IMR-90 (cell line): ENCODE results near the gene CDYL2. TPM values are rescaled to one million over a fixed set of nuclear protein-coding genes. Genes with fewer than 3 reads are reported as not detected.

ENCODE experiments used
- ATAC-seq: fragments of 200-7000 bp; cut with Tn5 transposase; 2 replicates; pipeline ENCODE4 v1.9.1; 2020; ENCODE audit warnings: low read depth, mild to moderate bottlenecking, moderate library complexity
- BruUV-seq: library from RNA; stranded (reverse); fragments of 400-500 nt; replicated peaks from 2 replicates; lab custom pipeline; 2021; lab: Mats Ljungman, UMichigan
- CTCF ChIA-PET: fragments of 300-600 bp; formaldehyde crosslinking; extraction: SDS; loops from one replicate; lab custom pipeline; 2021; ENCODE audit warnings: antibody characterized with exemption; lab: Yijun Ruan, JAX
- POLR2A ChIA-PET: fragments of 300-600 bp; sonication (Branson Sonifier 250); formaldehyde crosslinking; loops from one replicate; lab custom pipeline; 2022; ENCODE audit warnings: antibody characterized with exemption; ENCODE audit not compliant: unreplicated experiment; lab: Charles Lee
- DNase-seq: peaks from one replicate; pipeline ENCODE4 v3.0.0; 2013
- H2AFZ ChIP-seq: replicated peaks from 2 replicates; pipeline ENCODE3; 2013; ENCODE audit warnings: low read length, mild to moderate bottlenecking; ENCODE audit not compliant: poor library complexity
- H2AK5ac ChIP-seq: 2 replicates; pipeline ENCODE4 v1.6.1; 2013; ENCODE audit warnings: low read depth, low read length, inconsistent platforms
- H2AK9ac ChIP-seq: replicated peaks from 2 replicates; pipeline ENCODE3; 2013; ENCODE audit warnings: mild to moderate bottlenecking, low read depth, low read length, moderate library complexity; ENCODE audit not compliant: poor library complexity
- H2BK120ac ChIP-seq: 2 replicates; pipeline ENCODE4 v1.6.1; 2013; ENCODE audit warnings: low read depth, low read length, inconsistent platforms
- H2BK15ac ChIP-seq: 3 replicates; pipeline ENCODE4 v1.6.1; 2013; ENCODE audit warnings: low read depth, low read length, inconsistent platforms
- H2BK20ac ChIP-seq: 2 replicates; pipeline ENCODE4 v1.6.1; 2013; ENCODE audit warnings: low read depth, mild to moderate bottlenecking, inconsistent platforms, low read length, moderate library complexity
- H2BK5ac ChIP-seq: 2 replicates; pipeline ENCODE4 v1.6.1; 2013; ENCODE audit warnings: mild to moderate bottlenecking, low read depth, low read length, inconsistent platforms; ENCODE audit not compliant: poor library complexity, severe bottlenecking
- H3K14ac ChIP-seq: replicated peaks from 2 replicates; pipeline ENCODE4 v1.6.1; 2013; ENCODE audit warnings: low read depth, low read length, inconsistent platforms
- H3K18ac ChIP-seq: 2 replicates; pipeline ENCODE4 v1.6.1; 2013; ENCODE audit warnings: low read depth, low read length, control low read depth
- H3K23ac ChIP-seq: 2 replicates; pipeline ENCODE4 v1.6.1; 2013; ENCODE audit warnings: low read depth, low read length, inconsistent platforms
- H3K27ac ChIP-seq: 2 replicates; pipeline ENCODE4 v1.5.1; 2013; ENCODE audit warnings: mild to moderate bottlenecking, control low read depth, low read length; ENCODE audit not compliant: insufficient read depth
- H3K27me3 ChIP-seq: 2 replicates; pipeline ENCODE4 v1.6.1; 2013; ENCODE audit warnings: low read length; ENCODE audit not compliant: control insufficient read depth, insufficient read depth
- H3K36me3 ChIP-seq: 2 replicates; pipeline ENCODE4 v1.6.1; 2013; ENCODE audit warnings: low read length, mixed read lengths; ENCODE audit not compliant: control insufficient read depth, insufficient read depth
- H3K4ac ChIP-seq: 2 replicates; pipeline ENCODE4 v1.6.1; 2013; ENCODE audit warnings: low read depth, low read length, inconsistent platforms
- H3K4me1 ChIP-seq: 2 replicates; pipeline ENCODE4 v1.6.1; 2013; ENCODE audit warnings: low read length, mixed read lengths; ENCODE audit not compliant: control insufficient read depth, insufficient read depth
- H3K4me2 ChIP-seq: 2 replicates; pipeline ENCODE4 v1.6.1; 2013; ENCODE audit warnings: low read depth, mild to moderate bottlenecking, control low read depth, low read length, moderate library complexity
- H3K4me3 ChIP-seq: 2 replicates; pipeline ENCODE4 v1.5.1; 2013; ENCODE audit warnings: low read depth, mild to moderate bottlenecking, control low read depth, low read length, moderate library complexity; ENCODE audit not compliant: insufficient read depth
- H3K56ac ChIP-seq: 2 replicates; pipeline ENCODE4 v1.6.1; 2013; ENCODE audit warnings: low read length, inconsistent platforms; ENCODE audit not compliant: insufficient read depth; ENCODE audit errors: extremely low read depth
- H3K79me1 ChIP-seq, 2 experiments: 2 replicates each; pipeline ENCODE4 v1.6.1; 2013; ENCODE audit warnings: low read length in 2 of 2, inconsistent platforms in 1 of 2, low read depth in 1 of 2
- H3K9ac ChIP-seq: 2 replicates; pipeline ENCODE4 v1.6.1; 2013; ENCODE audit warnings: low read depth, low read length, control low read depth
- H3K9me1 ChIP-seq: 2 replicates; pipeline ENCODE4 v1.6.1; 2013; ENCODE audit warnings: low read length, inconsistent platforms; ENCODE audit not compliant: insufficient read depth
- H3K9me3 ChIP-seq: 2 replicates; pipeline ENCODE4 v1.6.1; 2013; ENCODE audit warnings: low read length; ENCODE audit not compliant: control insufficient read depth, insufficient read depth
- H4K20me1 ChIP-seq: 2 replicates; pipeline ENCODE4 v1.6.1; 2013; ENCODE audit warnings: low read length, inconsistent platforms; ENCODE audit not compliant: insufficient read depth
- H4K5ac ChIP-seq: 2 replicates; pipeline ENCODE4 v1.6.1; 2013; ENCODE audit warnings: mild to moderate bottlenecking, low read depth, low read length, control low read depth
- H4K8ac ChIP-seq, 2 experiments: 2 replicates each; pipeline ENCODE4 v1.6.1; 2013; ENCODE audit warnings: low read depth in 2 of 2, low read length in 2 of 2, control low read depth in 1 of 2, inconsistent platforms in 1 of 2
- H4K91ac ChIP-seq: 2 replicates; pipeline ENCODE4 v1.6.1; 2013; ENCODE audit warnings: low read depth, low read length, inconsistent platforms; ENCODE audit not compliant: insufficient read depth
- SMC3 ChIP-seq: fragments of 150-350 bp; IDR thresholded peaks from 2 replicates; pipeline ENCODE4 v1.6.1; 2016; ENCODE audit warnings: low read depth, mild to moderate bottlenecking, antibody characterized with exemption, low read length, moderate library complexity
- WGBS, 2 experiments: methylation state at CpG; one replicate each; pipeline versions ENCODE4 v1.1.5 to v1.1.7; 2013; ENCODE audit warnings: missing lambda C conversion rate in 2 of 2; ENCODE audit not compliant: insufficient read length in 1 of 2; ENCODE audit errors: extremely low coverage in 2 of 2; 5-methylcytosine and 5-hydroxymethylcytosine counted together
- dilution Hi-C: fragments of 300-500 bp; cut with HindIII; formaldehyde crosslinking; loops from one replicate; pipeline ENCODE4 v1.14.3; 2018; ENCODE audit warnings: low sequenced_read_pairs; ENCODE audit not compliant: unreplicated experiment
- in situ Hi-C: fragments of 300-500 bp; cut with MboI; formaldehyde crosslinking; loops from 3 replicates; pipeline ENCODE4 v1.14.3; 2019; ENCODE audit warnings: low sequenced_read_pairs, inconsistent platforms, mixed read lengths
- intact Hi-C: fragments of 100-400 bp; cut with micrococcal nuclease; formaldehyde crosslinking; loops from 2 replicates; pipeline ENCODE4 v1.10.0; 2022
- polyA plus RNA-seq, 3 experiments: library from polyadenylated mRNA; depleted of rRNA; stranded (reverse); fragments of >200 nt; gene quantifications; 2 replicates each; pipeline ENCODE4 v1.2.3, GENCODE V29; 2012; ENCODE audit warnings: low replicate concordance in 1 of 3
- total RNA-seq: library from RNA; depleted of rRNA; stranded (reverse); fragments of >200 nt; gene quantifications from 2 replicates; pipeline ENCODE4 v1.2.3, GENCODE V29; 2012

CDYL2 gene
- total and polyA plus RNA-seq, 2 of the 4 experiments (the other 2 are of a cell fraction) = 1.2 to 3.9 TPM

- H2BK20ac ChIP-seq = no peak overlapping the region
- peaks cover 0 to 7% of the 10 kb centered on the region in 2 experiments; a peak in 2 of 4 replicates for H3K79me1 ChIP-seq
- BruUV-seq = no TSS peak
- H2AK5ac ChIP-seq = no peak overlapping the region
- ATAC-seq = no peak
- H2BK5ac ChIP-seq = no peak overlapping the region
- no peak overlapping the region for H3K14ac ChIP-seq
- H2AFZ ChIP-seq = no peak overlapping the region
- no CpG with 5 or more reads among the region's 2 CpGs for WGBS, 2 experiments
- H3K56ac ChIP-seq = no peak overlapping the region
- H4K20me1 ChIP-seq = 0 out of 2 replicates have a peak, but pooled peaks cover 5% of the 10 kb centered on the region
- H3K4me1 ChIP-seq = no peaks in the 10 kb centered on the region
- H3K36me3 ChIP-seq = no peaks in the 10 kb centered on the region
- no peak overlapping the region for H3K4me3 ChIP-seq
- H3K27me3 ChIP-seq = no peaks in the 10 kb centered on the region
- H3K18ac ChIP-seq = no peak overlapping the region
- DNase-seq = no peak
- no peak overlapping the region for H2AK9ac ChIP-seq
- H3K23ac ChIP-seq = no peak overlapping the region
- dilution Hi-C loops (no loop called here), in situ Hi-C loops (no loop called here), intact Hi-C loops (loop anchor here (2.0 kb wide), 1 partner anchor 54 kb away; no protein-coding TSS in a partner anchor)
- TF ChIP-seq SMC3 = no peak
- H2BK120ac ChIP-seq = no peak overlapping the region
- H3K9ac ChIP-seq = no peak overlapping the region
- no peak overlapping the region for H2BK15ac ChIP-seq
- no peak overlapping the region for H3K4me2 ChIP-seq
- H3K27ac ChIP-seq = no peak overlapping the region
- no peak overlapping the region for H3K4ac ChIP-seq
- 0 out of 2 replicates have a peak, but pooled peaks cover 3% of the 10 kb centered on the region for H3K9me1 ChIP-seq
- CTCF ChIA-PET = no interaction called here
- POLR2A ChIA-PET = no interaction called here
- H4K5ac ChIP-seq = no peak overlapping the region
- H3K9me3 ChIP-seq = peaks cover 2% of the 10 kb centered on the region; the same call in 1 of the 2 replicates
- no peak overlapping the region for H4K91ac ChIP-seq
- no peak overlapping the region for H4K8ac ChIP-seq
Measured at GRCh38 chr16:80752541-80752940, 51.9 kb downstream of the CDYL2 start.
